Spleen (tissue), 11 donors: ENCODE data around the gene TNFRSF1B. TPM values are rescaled to one million over a fixed set of nuclear protein-coding genes. Genes with fewer than 3 reads are reported as not detected.

Experiments used
- DNase-seq: peaks from one replicate; pipeline ENCODE4 v3.0.0-alpha.2; 2020
- H3K27ac ChIP-seq, 8 donors: fragments of 200-600 bp; sonication (generic) in 7 of 8; 1 replicate in 4 of 8; 2 replicates in 4 of 8; pipeline versions ENCODE4 v1.5.0 to v1.8.0; 2016 to 2021; ENCODE audit warnings: inconsistent platforms in 4 of 8, mild to moderate bottlenecking in 4 of 8, moderate library complexity in 1 of 8
- H3K27me3 ChIP-seq, 7 donors: fragments of 200-600 bp; sonication (generic) in 6 of 7; replicated peaks in 1 of 7; 1 replicate in 4 of 7; 2 replicates in 3 of 7; pipeline versions ENCODE4 v1.5.0 to v1.8.0; 2016 to 2021; ENCODE audit warnings: inconsistent platforms in 3 of 7, mild to moderate bottlenecking in 1 of 7
- H3K36me3 ChIP-seq, 6 donors: fragments of 200-600 bp; sonication (generic) in 5 of 6; 1 replicate in 4 of 6; 2 replicates in 2 of 6; pipeline versions ENCODE4 v1.5.0 to v1.8.0; 2016 to 2021; ENCODE audit warnings: inconsistent platforms in 2 of 6
- H3K4me1 ChIP-seq, 6 donors: fragments of 200-600 bp; sonication (generic) in 5 of 6; 1 replicate in 3 of 6; 2 replicates in 3 of 6; pipeline versions ENCODE4 v1.5.0 to v1.8.0; 2016 to 2021; ENCODE audit warnings: inconsistent platforms in 3 of 6
- H3K4me3 ChIP-seq, 8 donors: fragments of 200-600 bp; sonication (generic) in 7 of 8; 1 replicate in 4 of 8; 2 replicates in 4 of 8; pipeline versions ENCODE4 v1.5.0 to v1.8.0; 2016 to 2021; ENCODE audit warnings: inconsistent platforms in 4 of 8, mild to moderate bottlenecking in 4 of 8, moderate library complexity in 2 of 8
- H3K9me3 ChIP-seq, 8 donors: fragments of 200-600 bp; sonication (generic) in 7 of 8; 1 replicate in 4 of 8; 2 replicates in 4 of 8; pipeline versions ENCODE4 v1.5.0 to v1.8.0; 2016 to 2021; ENCODE audit warnings: inconsistent platforms in 4 of 8
- CTCF ChIP-seq, 11 experiments: fragments of 200-600 bp in 7 of 11; fragments of 450-650 bp in 4 of 11; sonication (generic) in 4 of 11; IDR thresholded peaks in 8 of 11; conservative IDR thresholded peaks in 3 of 11; 1 replicate in 7 of 11; 2 replicates in 4 of 11; pipeline versions ENCODE4 v1.4.0 to v1.8.0; 2016 to 2021; ENCODE audit warnings: antibody characterized with exemption in 11 of 11, inconsistent platforms in 4 of 11, mild to moderate bottlenecking in 1 of 11
- POLR2A ChIP-seq, 3 donors: fragments of 450-650 bp; IDR thresholded peaks; one replicate each; pipeline ENCODE4 v1.5.1; 2017; ENCODE audit warnings: antibody characterized with exemption in 3 of 3, mild to moderate bottlenecking in 1 of 3
- POLR2AphosphoS5 ChIP-seq, 3 donors: sonication (generic); formaldehyde crosslinking; IDR thresholded peaks; one replicate each; pipeline ENCODE4 v1.5.1; 2017; ENCODE audit warnings: antibody characterized with exemption in 3 of 3
- WGBS, 5 donors: extraction: QIAGEN DNeasy Blood & Tissue Kit in 3 of 5; methylation state at CpG; one replicate each; pipeline versions ENCODE4 v1.1.5 to v1.1.7; 2013 to 2018; 5-methylcytosine and 5-hydroxymethylcytosine counted together
- intact Hi-C: fragments of 100-400 bp; cut with DNase I; formaldehyde crosslinking; loops from one replicate; pipeline ENCODE4 v1.15.0; 2023; ENCODE audit warnings: low total_unique reads
- polyA plus RNA-seq, 3 donors: library from polyadenylated mRNA; stranded (reverse); fragments of 200-250 nt; gene quantifications; one replicate each; pipeline ENCODE4 v1.2.1, GENCODE V29; 2013
- total RNA-seq, 7 donors: library from RNA; depleted of rRNA in 3 of 7; stranded (reverse); fragments of >200 nt in 3 of 7; fragmentation: NEBNext Ultra II Directional in 4 of 7; extraction: Animal tissue kit (Norgen Biotek cat#: 25700) in 4 of 7; gene quantifications; one replicate each; pipeline versions ENCODE4 v1.1.0 to v1.2.1, GENCODE V29; 2016 to 2021
- donor health status: healthy with polysubstance abuse.
- donor health status: DM: no; HTN: no; CAD: no; lungs with moderate emphysema.
- donor health status: DM: no; HTN: no; CAD: no.
- donor health status: Bipolar disorder and iron deficiency.
- donor health status: healthy.
- donor health status: DM: no; HTN: no; CAD: no.
- donor health status: DM: yes; HTN: yes; CAD: no.

Gene TNFRSF1B
- total and polyA plus RNA-seq, 10 donors = 28.5 to 233 (median 167) TPM

GRCh38 chr1:12167493-12168429, 970 bp downstream of the TNFRSF1B start:
- DNase-seq = no peak
- Histone ChIP-seq H3K27me3 (no peaks in the 10 kb centered on the region), H3K9me3 (no peaks in the 10 kb centered on the region), H3K27ac (peak overlapping the region; percentile 92 to 99 (median 98)), H3K4me3 (peak overlapping the region; percentile 76 to 98 (median 85)), H3K36me3 (peaks cover 0 to 36% (median 0%) of the 10 kb centered on the region in 6 donors), H3K4me1 (peaks cover 37 to 96% (median 86%) of the 10 kb centered on the region in 6 donors)
- WGBS, 5 donors = 7 to 17% (median 10%) methylated on average over 25 to 33 of the region's 33 CpGs
- intact Hi-C loops = no loop called here
- TF ChIP-seq POLR2AphosphoS5 (IDR thresholded peaks at IDR 0.05) (peak; percentile 16 to 56 (median 23)), POLR2A (IDR thresholded peaks at IDR 0.05) (no peak), CTCF (IDR thresholded peaks at IDR 0.05 in 8 of 11, conservative IDR thresholded peaks at IDR 0.05 in 3 of 11) (peak in 1 of 11 experiments; percentile 3)

GRCh38 chr1:12168451-12169160, 1.8 kb downstream of the TNFRSF1B start:
- Histone ChIP-seq H3K27ac (peak overlapping the region; percentile 4 to 99 (median 98)), H3K4me1 (peaks cover 42 to 96% (median 86%) of the 10 kb centered on the region in 6 donors), H3K9me3 (no peaks in the 10 kb centered on the region), H3K36me3 (peaks cover 0 to 39% (median 0%) of the 10 kb centered on the region in 6 donors), H3K4me3 (peak overlapping the region; percentile 76 to 98 (median 85)), H3K27me3 (no peaks in the 10 kb centered on the region)
- DNase-seq = no peak
- intact Hi-C loops = no loop called here
- WGBS, 5 donors = 42 to 60% (median 48%) methylated on average over 17 of the region's 17 CpGs
- TF ChIP-seq POLR2AphosphoS5 (IDR thresholded peaks at IDR 0.05) (peak in 2 of 3 donors; percentile 60 to 66), CTCF (IDR thresholded peaks at IDR 0.05 in 8 of 11, conservative IDR thresholded peaks at IDR 0.05 in 3 of 11) (no peak)

GRCh38 chr1:12169442-12170135, 2.8 kb downstream of the TNFRSF1B start:
- H3K27ac ChIP-seq = peak overlapping the region in 7 of 8 donors; percentile 95 to 99 (median 98)
- DNase-seq = no peak
- H3K4me3 ChIP-seq = peak overlapping the region in 7 of 8 donors; percentile 76 to 98 (median 87)
- no peaks in the 10 kb centered on the region for H3K9me3 ChIP-seq
- H3K36me3 ChIP-seq = peaks cover 0 to 39% (median 0%) of the 10 kb centered on the region in 6 donors
- 59 to 80% (median 76%) methylated on average over 7 to 8 of the region's 8 CpGs for WGBS, 5 donors
- peaks cover 51 to 96% (median 91%) of the 10 kb centered on the region in 6 donors for H3K4me1 ChIP-seq
- TF ChIP-seq POLR2A (IDR thresholded peaks at IDR 0.05) (no peak), POLR2AphosphoS5 (IDR thresholded peaks at IDR 0.05) (no peak), CTCF (IDR thresholded peaks at IDR 0.05 in 8 of 11, conservative IDR thresholded peaks at IDR 0.05 in 3 of 11) (no peak)
- H3K27me3 ChIP-seq = no peaks in the 10 kb centered on the region
- intact Hi-C loops = no loop called here
